ENCODE measurements around the gene KLK8. TPM values are rescaled to one million over a fixed set of nuclear protein-coding genes. Genes with fewer than 3 reads are reported as not detected.

The KLK8 gene
- total RNA-seq, 1 donor from 2014 or later, result not detected

- DNase-seq (ENCODE audit: low read depth) (no peak), FAIRE-seq (no peak)
- peaks cover 34% of the 10 kb centered on the region for H3K27me3 Mint-ChIP-seq (ENCODE audit: low read depth, unreplicated experiment)
- no peak overlapping the region for H3K4me2 ChIP-seq (ENCODE audit: low read length)
- H3K4me3 Mint-ChIP-seq (ENCODE audit: unreplicated experiment), result no peak overlapping the region
- no peaks in the 10 kb centered on the region for H3K4me1 ChIP-seq (ENCODE audit: insufficient read depth, low read length)
- H3K4me1 Mint-ChIP-seq (ENCODE audit: low read depth, unreplicated experiment), result no peaks in the 10 kb centered on the region
- no peaks in the 10 kb centered on the region for H3K79me2 ChIP-seq (ENCODE audit: insufficient read depth, low read length)
- no peaks in the 10 kb centered on the region for H3K9me3 ChIP-seq (ENCODE audit: insufficient read depth, low read depth, low read length)
- H3K36me3 Mint-ChIP-seq (ENCODE audit: low read depth, unreplicated experiment), result peaks cover 2% of the 10 kb centered on the region
- H4K20me1 ChIP-seq (ENCODE audit: insufficient read depth, low read length), result no peaks in the 10 kb centered on the region
- H3K27me3 ChIP-seq (ENCODE audit: insufficient read depth, low read length), result no peaks in the 10 kb centered on the region
- H2AFZ ChIP-seq (ENCODE audit: low read depth, low read length), result no peak overlapping the region
- H3K9ac ChIP-seq (ENCODE audit: low read length), result no peak overlapping the region
- no peaks in the 10 kb centered on the region for H3K36me3 ChIP-seq (ENCODE audit: insufficient read depth, low read length)
- H3K27ac Mint-ChIP-seq (ENCODE audit: unreplicated experiment), result no peak overlapping the region
- TF ChIP-seq CTCF (IDR thresholded peaks at IDR 0.05; ENCODE audit: insufficient read depth, low read depth, low read length) (no peak), EZH2 (IDR thresholded peaks at IDR 0.05; ENCODE audit: insufficient read depth, low read length) (no peak)
- no peaks in the 10 kb centered on the region for H3K9me3 Mint-ChIP-seq (ENCODE audit: unreplicated experiment)
- H3K4me3 ChIP-seq (ENCODE audit: insufficient read depth, low read depth, low read length), result no peak overlapping the region
- H3K27ac ChIP-seq (ENCODE audit: low read depth, low read length), result no peak overlapping the region
Measured at GRCh38 chr19:50980208-50980607, 21.2 kb downstream of the KLK8 start.

GRCh38 chr19:50979758-50980157 lies 21.6 kb downstream of the KLK8 start:
- no peaks in the 10 kb centered on the region for H3K79me2 ChIP-seq (ENCODE audit: insufficient read depth, low read length)

More at GRCh38 chr19:50979758-50980157, 21.6 kb downstream of the KLK8 start:
- Histone ChIP-seq H3K4me1 (ENCODE audit: insufficient read depth, low read length) (no peaks in the 10 kb centered on the region), H3K9ac (ENCODE audit: low read length) (no peak overlapping the region), H3K36me3 (ENCODE audit: insufficient read depth, low read length) (no peaks in the 10 kb centered on the region), H3K27ac (ENCODE audit: low read depth, low read length) (no peak overlapping the region), H3K27me3 (ENCODE audit: insufficient read depth, low read length) (no peaks in the 10 kb centered on the region), H3K4me3 (ENCODE audit: insufficient read depth, low read depth, low read length) (no peak overlapping the region), H3K9me3 (ENCODE audit: insufficient read depth, low read depth, low read length) (no peaks in the 10 kb centered on the region), H2AFZ (ENCODE audit: low read depth, low read length) (no peak overlapping the region), H4K20me1 (ENCODE audit: insufficient read depth, low read length) (no peaks in the 10 kb centered on the region), H3K4me2 (ENCODE audit: low read length) (no peak overlapping the region)
- FAIRE-seq (no peak), DNase-seq (ENCODE audit: low read depth) (no peak)
- Mint-ChIP-seq H3K36me3 (ENCODE audit: low read depth, unreplicated experiment) (peaks cover 2% of the 10 kb centered on the region), H3K4me3 (ENCODE audit: unreplicated experiment) (no peak overlapping the region), H3K27me3 (ENCODE audit: low read depth, unreplicated experiment) (peaks cover 34% of the 10 kb centered on the region), H3K4me1 (ENCODE audit: low read depth, unreplicated experiment) (no peaks in the 10 kb centered on the region), H3K27ac (ENCODE audit: unreplicated experiment) (no peak overlapping the region), H3K9me3 (ENCODE audit: unreplicated experiment) (no peaks in the 10 kb centered on the region)
- no peak for TF ChIP-seq CTCF (IDR thresholded peaks at IDR 0.05; ENCODE audit: insufficient read depth, low read depth, low read length)
- TF ChIP-seq EZH2 (IDR thresholded peaks at IDR 0.05; ENCODE audit: insufficient read depth, low read length), result no peak

Data from astrocyte (in vitro differentiated cells and primary cell).